Tibial nerve (tissue), 3 donors: ENCODE data around the gene AK4.
"Not testable (repeated sequence)": the region's sequence is repeated elsewhere in the genome, so short reads cannot be mapped to it uniquely, and the experiment has no call there.

ENCODE experiments used
- CTCF ChIP-seq, 5 experiments: fragments of 200-600 bp in 3 of 5; fragments of 450-650 bp in 2 of 5; sonication (generic) in 3 of 5; IDR thresholded peaks; one replicate each; pipeline ENCODE4 v1.5.1; 2016 to 2019; ENCODE audit warnings: antibody characterized with exemption in 5 of 5, mild to moderate bottlenecking in 3 of 5, moderate library complexity in 2 of 5
- POLR2A ChIP-seq, 2 donors: fragments of 450-650 bp; IDR thresholded peaks; one replicate each; pipeline ENCODE4 v1.6.1; 2017; ENCODE audit warnings: antibody characterized with exemption in 2 of 2, mild to moderate bottlenecking in 2 of 2, moderate library complexity in 2 of 2

GRCh38 chr1:65159291-65159688, 11.3 kb downstream of the AK4 start:
- not testable (repeated sequence) for TF ChIP-seq CTCF, POLR2A (IDR thresholded peaks at IDR 0.05)
